ENCODE measurements around the gene RAB7B. TPM values are rescaled to one million over a fixed set of nuclear protein-coding genes. Genes with fewer than 3 reads are reported as not detected.

The RAB7B gene
- total and polyA plus RNA-seq, 4 donors = 0.08 to 0.89 (median 0.20) TPM; not detected in 1

- TF ChIP-seq, protein P1, sequence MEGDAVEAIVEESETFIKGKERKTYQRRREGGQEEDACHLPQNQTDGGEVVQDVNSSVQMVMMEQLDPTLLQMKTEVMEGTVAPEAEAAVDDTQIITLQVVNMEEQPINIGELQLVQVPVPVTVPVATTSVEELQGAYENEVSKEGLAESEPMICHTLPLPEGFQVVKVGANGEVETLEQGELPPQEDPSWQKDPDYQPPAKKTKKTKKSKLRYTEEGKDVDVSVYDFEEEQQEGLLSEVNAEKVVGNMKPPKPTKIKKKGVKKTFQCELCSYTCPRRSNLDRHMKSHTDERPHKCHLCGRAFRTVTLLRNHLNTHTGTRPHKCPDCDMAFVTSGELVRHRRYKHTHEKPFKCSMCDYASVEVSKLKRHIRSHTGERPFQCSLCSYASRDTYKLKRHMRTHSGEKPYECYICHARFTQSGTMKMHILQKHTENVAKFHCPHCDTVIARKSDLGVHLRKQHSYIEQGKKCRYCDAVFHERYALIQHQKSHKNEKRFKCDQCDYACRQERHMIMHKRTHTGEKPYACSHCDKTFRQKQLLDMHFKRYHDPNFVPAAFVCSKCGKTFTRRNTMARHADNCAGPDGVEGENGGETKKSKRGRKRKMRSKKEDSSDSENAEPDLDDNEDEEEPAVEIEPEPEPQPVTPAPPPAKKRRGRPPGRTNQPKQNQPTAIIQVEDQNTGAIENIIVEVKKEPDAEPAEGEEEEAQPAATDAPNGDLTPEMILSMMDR (IDR thresholded peaks at IDR 0.05; ENCODE audit: low read depth, low read length, missing input control) = no peak
- no peak for TF ChIP-seq RAD21 (IDR thresholded peaks at IDR 0.05)
- no peak for TF ChIP-seq EGR1 (IDR thresholded peaks at IDR 0.05; ENCODE audit: low read depth in 2 of 2)
- TF ChIP-seq MAX (IDR thresholded peaks at IDR 0.05) = no peak
- TF ChIP-seq HNF4G (IDR thresholded peaks at IDR 0.05) = no peak
- TF ChIP-seq GABPA (IDR thresholded peaks at IDR 0.05 in 1 of 2, conservative IDR thresholded peaks at IDR 0.05 in 1 of 2) = no peak
- no peak for TF ChIP-seq FOXA2 (IDR thresholded peaks at IDR 0.05)
- no peak for TF ChIP-seq REST (IDR thresholded peaks at IDR 0.05)
- no peak for TF ChIP-seq SP1 (IDR thresholded peaks at IDR 0.05)
- Histone ChIP-seq H3K9me3 (ENCODE audit: control insufficient read depth in 4 of 4, low read length in 3 of 4) (no peaks in the 10 kb centered on the region), H3K4me1 (ENCODE audit: control insufficient read depth in 4 of 4, insufficient read depth in 4 of 4, low read length in 3 of 4) (no peaks in the 10 kb centered on the region), H3K36me3 (ENCODE audit: control insufficient read depth in 4 of 4, insufficient read depth in 3 of 4, low read depth in 1 of 4, low read length in 3 of 4) (no peaks in the 10 kb centered on the region), H3K4me3 (ENCODE audit: low read depth in 1 of 3, low read length in 3 of 3) (no peak overlapping the region), H3K27ac (ENCODE audit: low read depth in 1 of 2, low read length in 2 of 2) (no peak overlapping the region), H3K27me3 (ENCODE audit: control insufficient read depth in 4 of 4, insufficient read depth in 4 of 4, low read length in 3 of 4) (no peaks in the 10 kb centered on the region), H3K9ac (ENCODE audit: low read depth in 1 of 2, low read length in 2 of 2) (no peak overlapping the region)
- 72% methylated on average over 1 of the region's 1 CpG for WGBS
- DNase-seq (ENCODE audit: low spot score) = no peak
Measured at GRCh38 chr1:206015071-206015470, 11.9 kb upstream of the RAB7B start.

DNA sequence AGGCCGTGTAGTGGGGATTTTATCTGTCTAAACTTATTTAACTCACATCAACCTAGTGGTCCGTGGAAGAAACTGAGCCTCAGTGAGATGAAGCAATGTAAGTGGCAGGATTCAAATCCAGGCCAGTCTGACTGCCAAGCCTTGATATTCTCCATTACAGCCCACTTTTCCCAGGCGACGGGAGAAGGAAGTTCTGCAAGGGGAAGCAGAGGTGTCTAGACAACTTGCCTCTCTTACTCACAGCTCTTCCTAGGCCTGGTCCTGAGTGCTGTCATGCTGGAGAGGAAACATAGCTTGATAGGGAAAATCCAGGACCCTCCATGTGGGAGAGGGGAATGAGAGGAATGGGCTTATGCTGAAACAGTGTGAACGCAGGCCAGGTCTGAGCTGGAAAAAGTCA is 11.4 kb upstream of the RAB7B start:
- no peak for DNase-seq (ENCODE audit: low spot score)
- Histone ChIP-seq H3K27ac (ENCODE audit: low read depth in 1 of 2, low read length in 2 of 2) (no peak overlapping the region), H3K4me3 (ENCODE audit: low read depth in 1 of 3, low read length in 3 of 3) (no peak overlapping the region), H3K27me3 (ENCODE audit: control insufficient read depth in 4 of 4, insufficient read depth in 4 of 4, low read length in 3 of 4) (no peaks in the 10 kb centered on the region), H3K4me1 (ENCODE audit: control insufficient read depth in 4 of 4, insufficient read depth in 4 of 4, low read length in 3 of 4) (no peaks in the 10 kb centered on the region), H3K9ac (ENCODE audit: low read depth in 1 of 2, low read length in 2 of 2) (no peak overlapping the region), H3K36me3 (ENCODE audit: control insufficient read depth in 4 of 4, insufficient read depth in 3 of 4, low read depth in 1 of 4, low read length in 3 of 4) (no peaks in the 10 kb centered on the region), H3K9me3 (ENCODE audit: control insufficient read depth in 4 of 4, low read length in 3 of 4) (no peaks in the 10 kb centered on the region)
- TF ChIP-seq JUND (IDR thresholded peaks at IDR 0.05) (no peak), EGR1 (IDR thresholded peaks at IDR 0.05; ENCODE audit: low read depth in 2 of 2) (no peak), NR2F2 (IDR thresholded peaks at IDR 0.05) (no peak), FOXA2 (IDR thresholded peaks at IDR 0.05) (no peak), TAF1 (conservative IDR thresholded peaks at IDR 0.05) (no peak), MAX (IDR thresholded peaks at IDR 0.05) (no peak), RAD21 (IDR thresholded peaks at IDR 0.05) (no peak), RXRA (IDR thresholded peaks at IDR 0.05) (no peak), SP1 (IDR thresholded peaks at IDR 0.05) (no peak)
- TF ChIP-seq, protein P2, sequence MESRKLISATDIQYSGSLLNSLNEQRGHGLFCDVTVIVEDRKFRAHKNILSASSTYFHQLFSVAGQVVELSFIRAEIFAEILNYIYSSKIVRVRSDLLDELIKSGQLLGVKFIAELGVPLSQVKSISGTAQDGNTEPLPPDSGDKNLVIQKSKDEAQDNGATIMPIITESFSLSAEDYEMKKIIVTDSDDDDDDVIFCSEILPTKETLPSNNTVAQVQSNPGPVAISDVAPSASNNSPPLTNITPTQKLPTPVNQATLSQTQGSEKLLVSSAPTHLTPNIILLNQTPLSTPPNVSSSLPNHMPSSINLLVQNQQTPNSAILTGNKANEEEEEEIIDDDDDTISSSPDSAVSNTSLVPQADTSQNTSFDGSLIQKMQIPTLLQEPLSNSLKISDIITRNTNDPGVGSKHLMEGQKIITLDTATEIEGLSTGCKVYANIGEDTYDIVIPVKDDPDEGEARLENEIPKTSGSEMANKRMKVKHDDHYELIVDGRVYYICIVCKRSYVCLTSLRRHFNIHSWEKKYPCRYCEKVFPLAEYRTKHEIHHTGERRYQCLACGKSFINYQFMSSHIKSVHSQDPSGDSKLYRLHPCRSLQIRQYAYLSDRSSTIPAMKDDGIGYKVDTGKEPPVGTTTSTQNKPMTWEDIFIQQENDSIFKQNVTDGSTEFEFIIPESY (IDR thresholded peaks at IDR 0.05) = no peak
- WGBS = 89% methylated on average over 5 of the region's 5 CpGs
